Fibroblast of skin of right biceps (primary cell): ENCODE data around the gene C19orf81.

Experiments
- DNase-seq: peaks from one replicate; pipeline ENCODE4 v3.0.0-alpha.2; 2013

C19orf81 gene

GRCh38 chr19:50659318-50660087 lies 10.3 kb downstream of the C19orf81 start:
- DNase-seq, result no peak

- no peak for DNase-seq
Observed at GRCh38 chr19:50660088-50660366, 10.8 kb downstream of the C19orf81 start.

GRCh38 chr19:50661023-50661422 lies 11.8 kb downstream of the C19orf81 start:
- DNase-seq, result no peak

GRCh38 chr19:50661766-50662650 lies 12.8 kb downstream of the C19orf81 start:
- DNase-seq, result no peak

GRCh38 chr19:50662651-50663481 lies 13.6 kb downstream of the C19orf81 start:
- DNase-seq, result no peak

- DNase-seq, result peak; percentile 7
Observed at GRCh38 chr19:50663482-50663790, 14.2 kb downstream of the C19orf81 start.

GRCh38 chr19:50664204-50664603 lies 15.0 kb downstream of the C19orf81 start:
- no peak for DNase-seq

GRCh38 chr19:50666346-50667176 lies 17.3 kb downstream of the C19orf81 start:
- no peak for DNase-seq

GRCh38 chr19:50667177-50667758 lies 18.0 kb downstream of the C19orf81 start:
- no peak for DNase-seq

- DNase-seq, result no peak
Observed at GRCh38 chr19:50667759-50668231, 18.6 kb downstream of the C19orf81 start.

- DNase-seq, result no peak
Observed at GRCh38 chr19:50668416-50668815, 19.2 kb downstream of the C19orf81 start.

- DNase-seq, result no peak
Observed at GRCh38 chr19:50668879-50669278, 19.6 kb downstream of the C19orf81 start.

GRCh38 chr19:50669302-50670101 lies 20.3 kb downstream of the C19orf81 start:
- peak; percentile 22 for DNase-seq

GRCh38 chr19:50670102-50670380 lies 20.8 kb downstream of the C19orf81 start:
- no peak for DNase-seq

- DNase-seq, result no peak
Observed at GRCh38 chr19:50673118-50673517, 23.9 kb downstream of the C19orf81 start.

- DNase-seq, result no peak
Observed at GRCh38 chr19:50676625-50677197, 27.5 kb downstream of the C19orf81 start.

GRCh38 chr19:50677636-50678035 lies 28.4 kb downstream of the C19orf81 start:
- no peak for DNase-seq

GRCh38 chr19:50678323-50678722 lies 29.1 kb downstream of the C19orf81 start:
- no peak for DNase-seq

GRCh38 chr19:50679177-50680125 lies 30.2 kb downstream of the C19orf81 start:
- peak; percentile 71 for DNase-seq
